GM10847 (cell line): ENCODE data around the gene MBTD1.

Experiments
- POLR2A ChIP-seq: IDR thresholded peaks from 2 replicates; pipeline ENCODE4 v1.6.1; 2011; ENCODE audit not compliant: insufficient read length; ENCODE audit errors: extremely low read depth

The MBTD1 gene

GRCh38 chr17:51169340-51169739 lies 90.5 kb downstream of the MBTD1 start:
- no peak for TF ChIP-seq POLR2A

- TF ChIP-seq POLR2A: no peak
Observed at GRCh38 chr17:51166987-51167931, 92.6 kb downstream of the MBTD1 start.

- peak; percentile 53 for TF ChIP-seq POLR2A
Observed at GRCh38 chr17:51166198-51166986, 93.5 kb downstream of the MBTD1 start, which contains the start of gene NME2. Gene NME2 (plus strand): TSS chr17:51166411. CDS start chr17:51166831, 420 bp downstream.

- TF ChIP-seq POLR2A: no peak
Observed at GRCh38 chr17:51165680-51166197, 94.1 kb downstream of the MBTD1 start.

GRCh38 chr17:51164911-51165679 lies 94.8 kb downstream of the MBTD1 start:
- no peak for TF ChIP-seq POLR2A

GRCh38 chr17:51161541-51161940 lies 98.3 kb downstream of the MBTD1 start:
- no peak for TF ChIP-seq POLR2A

GRCh38 chr17:51159604-51160003 lies 100.2 kb downstream of the MBTD1 start:
- TF ChIP-seq POLR2A: no peak

- no peak for TF ChIP-seq POLR2A
Observed at GRCh38 chr17:51155416-51155815, 104.4 kb downstream of the MBTD1 start.

- TF ChIP-seq POLR2A: no peak
Observed at GRCh38 chr17:51154176-51154575, 105.7 kb downstream of the MBTD1 start.

- TF ChIP-seq POLR2A: peak; percentile 63
Observed at GRCh38 chr17:51153210-51154072, 106.4 kb downstream of the MBTD1 start, which contains the start of gene NME1. Gene NME1 (plus strand): TSS chr17:51153559. CDS start chr17:51155655, 2,096 bp downstream.

- TF ChIP-seq POLR2A: no peak
Observed at GRCh38 chr17:51152766-51153209, 107.1 kb downstream of the MBTD1 start.

- TF ChIP-seq POLR2A: no peak
Observed at GRCh38 chr17:51150932-51151331, 108.9 kb downstream of the MBTD1 start.

GRCh38 chr17:51149163-51149562 lies 110.7 kb downstream of the MBTD1 start:
- no peak for TF ChIP-seq POLR2A

GRCh38 chr17:51147650-51148049 lies 112.2 kb downstream of the MBTD1 start:
- no peak for TF ChIP-seq POLR2A
